T1000 (cell line): ENCODE results near the gene PLAGL1.
"Not testable (repeated sequence)": the region's sequence is repeated elsewhere in the genome, so short reads cannot be mapped to it uniquely, and the experiment has no call there.

Experiments used
- DNase-seq: peaks from one replicate; lab custom pipeline; 2025; ENCODE audit warnings: mixed read lengths; lab: John Stamatoyannopoulos, UW

Gene PLAGL1, protein sequence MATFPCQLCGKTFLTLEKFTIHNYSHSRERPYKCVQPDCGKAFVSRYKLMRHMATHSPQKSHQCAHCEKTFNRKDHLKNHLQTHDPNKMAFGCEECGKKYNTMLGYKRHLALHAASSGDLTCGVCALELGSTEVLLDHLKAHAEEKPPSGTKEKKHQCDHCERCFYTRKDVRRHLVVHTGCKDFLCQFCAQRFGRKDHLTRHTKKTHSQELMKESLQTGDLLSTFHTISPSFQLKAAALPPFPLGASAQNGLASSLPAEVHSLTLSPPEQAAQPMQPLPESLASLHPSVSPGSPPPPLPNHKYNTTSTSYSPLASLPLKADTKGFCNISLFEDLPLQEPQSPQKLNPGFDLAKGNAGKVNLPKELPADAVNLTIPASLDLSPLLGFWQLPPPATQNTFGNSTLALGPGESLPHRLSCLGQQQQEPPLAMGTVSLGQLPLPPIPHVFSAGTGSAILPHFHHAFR

DNA sequence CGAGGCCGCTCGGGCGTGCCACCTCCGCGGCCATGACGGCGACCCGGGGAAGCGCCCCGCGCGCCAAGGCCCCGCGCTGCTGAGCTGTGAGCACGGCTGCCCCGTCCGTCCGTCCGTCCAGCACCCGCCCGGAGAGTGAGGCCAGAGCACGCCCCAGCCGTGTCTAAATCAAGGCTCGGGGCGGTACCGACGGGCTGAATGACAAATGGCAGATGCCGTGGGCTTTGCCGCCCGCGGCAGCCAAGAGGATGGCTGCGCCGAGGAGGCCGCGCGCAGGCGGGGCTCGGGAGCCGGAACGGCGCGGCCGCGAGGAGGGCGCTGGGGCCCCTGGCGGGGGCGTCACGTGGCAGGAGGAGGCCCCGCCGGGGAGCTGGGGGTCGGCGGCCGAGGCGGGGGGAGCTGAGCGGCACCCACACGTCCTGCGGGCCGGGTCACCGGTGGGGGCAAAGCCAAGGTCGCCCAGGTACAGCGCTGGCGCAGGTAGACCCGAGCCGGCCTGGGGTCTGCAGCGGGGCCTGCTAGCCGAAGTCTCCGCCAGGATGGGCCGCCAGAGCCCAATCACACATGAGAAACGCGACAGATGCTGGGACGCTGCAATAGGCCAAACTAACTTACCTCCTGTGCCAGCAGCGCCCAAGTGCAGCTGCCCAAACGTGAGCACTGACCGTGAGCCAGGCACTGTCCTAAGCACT, at the start of gene PLAGL1:
Gene PLAGL1, minus strand, starts transcription at position 140 of the 692 bp plus-strand sequence. CDS start 60,123 bp downstream, outside the sequence.
- no peak for DNase-seq

DNA sequence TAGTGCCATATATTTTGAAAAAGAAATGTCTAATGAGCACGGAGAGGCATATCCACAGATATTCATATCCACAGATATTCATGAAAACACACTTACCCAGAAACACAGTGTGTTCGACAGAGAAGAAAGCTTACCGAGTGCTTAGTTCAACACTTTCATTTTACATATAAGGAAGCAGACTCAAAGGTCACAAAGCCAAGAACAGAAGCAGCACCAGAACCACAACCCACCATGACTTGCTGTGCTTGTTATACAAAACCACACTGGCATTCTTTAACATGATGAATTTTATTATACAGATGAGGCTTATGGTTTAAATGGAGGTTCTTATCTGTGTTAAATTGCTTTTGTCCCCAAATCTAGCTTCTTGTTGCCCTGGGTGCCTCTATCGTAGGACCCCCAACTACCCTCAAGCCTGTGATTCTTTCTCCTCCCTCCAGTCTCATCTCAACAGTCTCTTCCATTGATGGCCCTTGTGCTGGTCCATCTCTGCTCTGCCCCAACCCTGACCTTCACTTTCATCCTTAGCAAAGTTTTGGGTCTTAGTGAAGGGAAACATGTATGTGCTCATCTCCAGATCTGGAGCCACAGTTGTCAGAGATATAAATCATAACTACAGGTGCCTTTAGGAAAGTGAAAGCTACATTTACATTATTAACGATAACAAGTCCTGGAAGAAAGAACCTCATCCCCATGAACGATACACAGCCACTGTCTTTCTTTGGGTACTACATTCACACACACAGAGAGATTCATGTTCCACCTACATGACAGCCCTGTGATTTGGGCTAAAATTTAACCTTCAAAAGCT, 47.3 kb upstream of the PLAGL1 start:
- DNase-seq = no peak

DNA sequence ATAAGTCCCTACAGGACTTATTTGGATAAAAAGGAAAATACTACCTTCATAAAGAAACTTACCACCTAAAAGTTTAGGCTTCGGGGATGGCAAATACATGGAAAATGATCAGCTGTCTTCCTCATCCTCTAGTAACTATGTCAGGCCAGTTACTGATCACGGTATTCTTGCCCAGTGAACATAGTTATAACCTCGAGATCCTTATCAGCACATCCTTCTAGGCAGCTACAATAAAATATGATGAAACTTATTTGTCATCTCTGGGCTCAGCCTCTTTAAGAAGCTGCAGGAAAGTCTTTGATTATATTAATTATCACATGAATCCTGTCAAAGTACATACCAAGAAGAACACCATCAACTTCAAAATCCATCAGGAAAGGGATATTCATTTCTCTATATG, 45.5 kb upstream of the PLAGL1 start:
- DNase-seq = no peak

DNA sequence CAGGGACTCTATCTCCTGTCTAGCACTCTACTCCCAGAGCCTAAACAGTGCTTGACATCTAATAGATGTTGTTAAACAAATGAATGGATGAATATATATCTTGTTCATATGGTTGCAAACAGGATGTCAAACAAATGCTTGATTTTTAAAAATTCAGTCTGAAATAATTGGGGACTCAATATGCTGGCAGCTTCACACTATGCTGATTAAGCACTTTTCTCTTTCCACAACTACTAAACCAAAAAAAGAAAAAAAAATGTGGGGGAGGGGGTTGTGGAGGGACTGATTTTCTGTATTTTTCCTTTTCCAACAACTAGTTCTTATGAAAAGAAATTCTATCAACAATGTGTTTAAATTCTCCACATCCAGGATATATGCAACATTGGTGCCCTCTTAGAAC, 44.4 kb upstream of the PLAGL1 start:
- no peak for DNase-seq

DNA sequence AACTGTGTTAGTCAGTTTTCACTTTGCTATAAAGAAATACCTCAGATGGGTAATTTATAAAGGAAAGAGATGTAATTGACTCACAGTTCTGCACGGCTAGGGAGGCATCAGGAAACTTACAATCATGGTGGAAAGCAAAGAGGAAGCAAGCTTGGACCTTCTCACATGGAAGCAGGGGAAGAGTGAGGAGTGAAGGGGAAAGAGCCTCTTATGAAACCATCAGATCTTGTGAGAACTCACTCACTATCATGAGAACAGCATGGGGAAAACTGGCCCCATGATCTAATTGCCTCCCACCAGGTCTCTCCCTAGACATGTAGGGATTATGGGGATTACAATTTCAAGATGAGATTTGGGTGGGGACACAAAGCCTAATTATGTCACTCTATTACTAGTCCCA, 41.3 kb upstream of the PLAGL1 start:
- DNase-seq = no peak

DNA sequence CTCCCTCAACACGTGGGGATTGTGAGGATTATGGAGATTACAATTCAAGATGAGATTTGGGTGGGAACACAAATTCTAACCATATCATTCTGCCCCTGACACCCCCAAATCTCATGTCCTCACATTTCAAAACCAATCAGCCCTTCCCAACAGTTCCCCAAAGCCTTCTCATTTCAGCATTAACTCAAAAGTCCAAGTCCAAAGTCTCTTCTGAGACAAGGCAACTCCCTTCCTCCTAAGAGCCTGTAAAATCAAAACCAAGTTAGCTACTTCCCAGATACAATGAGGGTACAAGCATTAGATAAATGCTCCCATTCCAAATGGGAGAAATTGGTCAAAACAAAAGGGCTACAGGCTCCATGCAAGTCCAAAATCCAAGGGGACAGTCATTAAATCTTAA, 39.6 kb upstream of the PLAGL1 start:
- DNase-seq = no peak

DNA sequence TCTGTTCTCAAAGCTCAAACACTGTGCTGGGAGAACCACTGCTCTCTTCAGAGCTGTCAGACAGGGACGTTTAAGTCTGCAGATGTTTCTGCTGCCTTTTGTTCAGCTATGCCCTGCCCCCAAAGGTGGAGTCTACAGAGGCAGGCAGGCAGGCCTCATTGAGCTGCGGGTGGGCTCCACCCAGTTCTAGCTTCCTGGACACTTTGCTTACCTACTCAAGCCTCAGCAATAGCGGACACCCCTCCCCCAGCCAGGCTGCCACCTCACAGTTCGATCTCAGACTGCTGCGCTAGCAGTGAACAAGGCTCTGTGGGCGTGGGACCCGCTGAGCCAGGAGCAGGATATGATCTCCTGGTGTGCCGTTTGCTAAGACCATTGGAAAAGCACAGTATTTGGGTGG, 38.6 kb upstream of the PLAGL1 start:
- DNase-seq = not testable (repeated sequence)

DNA sequence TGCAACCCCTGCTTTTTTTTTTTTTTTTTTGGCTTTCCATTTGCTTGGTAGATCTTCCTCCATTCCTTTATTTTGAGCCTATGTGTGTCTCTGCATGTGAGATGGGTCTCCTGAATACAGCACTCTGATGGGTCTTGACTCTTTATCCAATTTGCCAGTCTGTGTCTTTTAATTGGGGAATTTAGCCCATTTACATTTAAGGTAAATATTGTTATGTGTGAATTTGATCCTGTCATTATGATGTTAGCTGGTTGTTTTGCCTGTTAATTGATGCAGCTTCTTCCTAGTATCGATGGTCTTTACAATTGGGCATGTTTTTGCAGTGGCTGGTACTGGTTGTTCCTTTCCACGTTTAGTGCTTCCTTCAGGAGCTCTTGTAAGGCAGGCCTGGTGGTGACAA, 36.9 kb upstream of the PLAGL1 start:
- not testable (repeated sequence) for DNase-seq

DNA sequence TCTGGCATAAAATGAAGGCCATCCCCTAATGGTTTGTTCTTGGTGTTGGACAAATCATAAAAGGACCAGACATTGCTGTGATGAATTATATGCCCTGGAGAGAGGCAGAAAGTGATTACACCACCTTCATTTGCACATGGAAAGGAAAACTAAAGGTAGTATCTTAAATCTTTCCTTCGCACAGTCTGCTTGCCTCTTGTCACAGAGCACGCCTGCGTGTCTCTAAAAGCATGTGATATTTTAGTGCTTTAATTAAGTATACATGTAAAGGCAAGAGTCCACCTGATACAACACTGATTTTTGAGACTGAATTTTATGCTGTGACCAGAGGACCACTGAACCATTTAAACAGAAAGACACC, 28.8 kb upstream of the PLAGL1 start:
- no peak for DNase-seq

DNA sequence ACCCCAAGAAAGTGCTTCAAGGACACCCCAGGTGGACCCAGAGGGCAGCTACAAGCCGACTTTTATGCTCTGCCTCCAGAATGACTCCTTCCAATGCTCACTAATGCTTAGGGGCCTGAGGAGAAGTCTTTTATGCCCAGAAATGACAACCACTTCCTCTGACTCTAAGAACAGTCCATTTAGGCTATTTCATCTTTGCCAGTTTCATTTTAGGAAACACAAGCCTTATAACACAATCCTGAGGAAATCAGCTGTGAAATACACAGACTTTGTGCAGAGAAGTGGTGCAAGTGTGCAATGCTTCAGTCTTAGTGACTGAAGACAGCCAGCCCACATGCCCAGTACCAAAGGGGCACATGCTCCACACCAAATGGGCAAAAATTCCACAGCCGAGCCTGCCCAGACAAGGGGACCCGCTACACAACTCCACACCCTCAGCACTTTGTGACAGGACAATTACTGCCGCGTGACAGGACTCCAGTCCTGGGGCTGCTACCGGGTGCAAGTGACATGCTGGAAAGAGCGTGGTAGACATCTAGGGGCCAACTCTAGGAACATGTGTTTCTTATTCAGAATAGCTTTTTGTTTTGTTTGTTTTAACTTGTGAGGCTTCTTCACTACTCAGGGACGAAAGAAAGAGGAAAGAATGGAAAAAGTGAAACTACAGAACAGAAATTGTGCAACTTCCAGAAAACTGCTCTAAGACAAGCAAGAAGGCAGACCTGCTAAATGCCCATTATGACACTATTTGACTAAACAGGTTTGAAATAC, 28.2 kb upstream of the PLAGL1 start:
- DNase-seq = no peak

DNA sequence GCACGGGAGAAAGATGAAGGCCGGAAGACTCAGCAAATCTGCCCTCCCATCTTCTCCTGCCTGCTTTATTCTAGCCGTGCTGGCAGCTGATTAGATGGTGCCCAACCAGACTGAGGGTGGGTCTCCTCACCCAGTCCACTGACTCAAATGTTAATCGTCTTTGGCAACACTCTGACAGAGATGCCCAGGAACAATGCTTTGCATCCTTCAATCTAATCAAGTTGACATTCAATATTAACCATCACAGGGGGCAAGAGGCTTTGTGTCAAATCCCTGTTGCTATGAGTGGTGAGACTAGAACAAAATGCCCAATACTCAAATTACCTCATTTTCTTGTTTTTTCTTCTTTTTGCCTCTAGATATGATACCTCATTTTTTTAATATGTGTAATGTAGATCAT, 27.4 kb upstream of the PLAGL1 start:
- DNase-seq = no peak

DNA sequence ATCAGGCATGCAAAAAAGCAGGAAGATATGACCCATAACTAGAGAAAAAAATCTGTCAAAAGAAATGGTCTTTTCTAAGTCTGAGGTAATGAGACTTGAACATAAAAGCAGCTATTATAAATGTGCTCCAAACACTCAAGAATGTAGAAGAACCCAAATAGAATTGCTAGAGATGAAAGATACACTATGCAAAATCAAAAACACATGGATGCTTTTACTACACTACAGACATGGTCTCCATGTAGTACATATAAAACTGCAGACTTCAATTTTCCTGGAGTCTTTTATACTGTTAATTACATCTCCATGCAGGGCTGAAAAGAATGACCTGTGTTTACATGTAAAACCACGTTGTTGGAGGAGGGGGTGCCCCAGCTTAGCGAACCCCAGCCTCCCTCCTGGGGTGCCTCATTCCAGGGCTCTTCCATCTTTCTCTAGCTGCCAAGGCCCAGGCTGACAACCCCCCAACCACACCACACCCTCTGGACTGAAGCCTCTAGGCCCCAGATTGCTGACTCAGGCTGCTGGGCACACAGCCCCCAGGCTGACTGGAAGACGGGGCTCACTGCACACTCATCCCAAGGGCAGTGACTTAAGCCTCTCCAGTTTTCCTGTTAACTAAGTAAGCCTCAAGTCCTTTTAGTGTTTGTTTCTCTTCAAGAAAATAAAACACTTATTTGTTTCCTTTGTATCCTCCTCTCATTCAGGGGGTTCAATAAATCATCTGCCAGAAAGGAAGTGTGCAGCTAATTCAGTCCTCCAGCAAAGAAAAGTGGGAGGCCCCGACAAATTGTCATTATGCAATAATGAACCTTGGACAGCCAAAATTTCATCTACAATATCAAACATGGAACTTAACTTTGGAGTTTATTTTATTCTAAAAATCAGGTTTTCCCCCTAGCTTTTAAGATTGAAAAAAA, 26.0 kb upstream of the PLAGL1 start:
- peak; percentile 59 for DNase-seq

DNA sequence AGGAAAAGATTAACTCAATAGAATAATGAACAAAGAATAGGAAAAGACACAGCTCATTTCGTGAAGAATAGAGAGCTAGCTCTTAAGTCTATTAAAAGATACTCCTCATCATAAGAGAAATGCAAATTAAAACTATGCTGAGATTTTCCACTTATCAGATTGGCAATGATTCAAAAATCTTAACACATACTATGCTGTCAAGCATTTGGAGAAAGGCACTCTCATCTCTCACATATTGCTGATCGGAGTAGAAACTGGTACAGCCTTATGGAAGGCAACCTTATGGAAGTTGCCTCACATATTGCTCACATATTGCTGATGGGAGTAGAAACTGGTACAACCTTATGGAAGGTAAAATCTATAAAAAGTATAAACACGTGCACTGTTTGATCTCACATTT, 21.4 kb upstream of the PLAGL1 start:
- DNase-seq = no peak

DNA sequence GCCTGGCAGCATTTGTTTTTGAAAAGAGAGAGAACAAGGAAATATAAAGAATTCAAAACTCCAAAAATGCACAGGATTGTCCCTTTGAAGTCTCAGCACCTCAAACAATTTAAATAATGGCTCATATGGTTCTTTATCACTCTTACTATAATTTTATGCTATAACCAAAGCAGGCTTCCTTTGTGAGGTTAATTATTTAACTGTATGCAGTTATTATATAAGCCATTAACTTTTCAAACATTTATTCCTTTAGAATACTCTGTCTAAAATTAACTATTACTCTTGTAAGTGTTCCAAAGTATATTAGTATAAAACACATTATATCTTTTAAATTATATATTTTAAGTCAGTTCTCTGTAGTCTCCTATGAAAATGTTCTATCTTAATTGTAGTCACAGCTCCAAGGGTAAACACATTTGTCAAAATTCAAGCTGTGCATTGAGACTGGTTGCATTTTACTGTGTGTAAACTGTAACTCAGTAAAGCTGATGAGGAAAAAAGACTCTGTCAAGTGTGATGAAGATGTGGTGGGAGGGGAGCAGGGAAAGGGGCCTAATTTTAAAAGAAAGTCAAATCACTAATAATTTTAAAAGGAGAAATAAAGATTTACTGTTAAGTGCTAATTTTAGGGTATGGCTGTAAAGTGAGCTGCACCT, 20.0 kb upstream of the PLAGL1 start:
- no peak for DNase-seq

DNA sequence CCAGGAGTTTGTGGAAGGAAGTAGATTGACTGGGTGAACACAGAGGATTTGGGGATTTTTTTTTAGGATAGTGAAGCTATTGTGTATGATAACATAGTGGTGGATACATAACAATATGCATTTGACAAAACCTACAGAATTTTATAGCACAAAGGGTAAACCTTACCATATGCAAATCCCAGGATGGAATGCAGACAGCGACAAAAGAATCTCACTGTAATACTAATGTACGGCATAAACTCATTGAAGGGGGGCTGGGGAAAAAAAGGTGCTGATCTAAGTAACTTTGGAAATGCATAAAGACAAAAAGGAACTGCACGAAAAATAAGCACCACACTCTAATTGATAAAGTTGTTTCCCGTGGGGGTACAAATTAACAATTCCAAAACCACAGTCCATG, 15.2 kb upstream of the PLAGL1 start:
- DNase-seq = no peak

DNA sequence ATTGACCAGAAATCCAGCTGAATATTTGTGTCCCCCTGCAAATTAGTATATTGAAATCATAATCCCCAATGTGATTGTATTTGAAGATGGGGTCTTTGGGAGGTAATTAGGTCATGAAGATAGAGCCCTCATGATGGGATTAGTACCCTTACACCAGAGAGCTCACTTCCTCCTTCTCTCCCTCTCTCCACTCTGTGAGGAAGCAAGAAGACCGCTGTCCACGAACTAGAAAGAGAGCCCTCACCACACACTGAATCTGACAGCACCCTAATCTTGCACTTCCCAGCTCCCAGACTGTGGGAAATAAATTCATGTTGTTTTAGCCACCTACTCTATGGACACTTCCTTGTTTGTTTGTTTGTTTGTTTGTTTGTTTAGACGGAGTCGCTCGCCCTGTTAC, 11.9 kb upstream of the PLAGL1 start:
- DNase-seq = no peak

DNA sequence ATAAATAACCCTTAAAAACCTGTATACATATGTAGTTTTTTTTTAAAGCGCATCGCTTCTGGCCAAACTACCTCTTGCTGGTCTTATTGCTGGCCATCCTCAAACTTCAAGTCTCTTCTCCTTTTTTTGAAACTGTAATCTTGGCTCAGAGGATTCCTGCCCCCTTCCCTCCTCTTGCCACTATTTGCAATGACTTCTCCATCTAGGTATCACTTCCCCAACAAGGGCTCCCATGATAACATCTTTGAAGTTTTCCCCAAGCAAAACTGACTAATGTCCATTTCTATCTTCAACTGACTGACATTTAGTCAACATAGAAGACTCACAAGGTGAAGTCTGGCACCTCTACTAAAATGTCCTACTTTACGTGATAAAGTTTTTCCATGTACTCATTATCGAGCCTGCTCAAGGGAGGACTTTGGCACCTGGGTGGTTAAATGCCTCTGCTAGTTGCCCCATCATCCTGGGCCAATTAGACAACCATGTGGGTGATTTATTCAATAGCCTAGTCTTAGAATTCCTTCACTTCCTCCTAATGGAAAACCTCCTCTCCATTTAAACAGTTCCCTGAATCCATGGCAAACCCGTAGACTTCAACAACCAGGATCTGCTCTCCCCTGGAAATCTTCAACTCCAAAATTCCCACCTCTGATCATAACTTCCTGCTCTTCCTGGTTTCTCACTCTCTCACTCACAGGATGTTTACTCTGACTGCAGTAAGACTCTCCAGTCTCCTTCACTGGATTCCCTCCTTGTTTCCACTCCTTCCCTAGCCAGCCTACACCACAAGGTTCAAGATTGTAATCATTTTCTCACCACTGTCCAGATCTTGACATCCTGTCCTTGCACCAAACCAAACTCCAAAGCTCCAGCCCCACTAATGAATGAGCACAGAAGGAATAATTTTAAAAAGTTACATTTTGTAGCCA, 9.4 kb upstream of the PLAGL1 start:
- DNase-seq = no peak

DNA sequence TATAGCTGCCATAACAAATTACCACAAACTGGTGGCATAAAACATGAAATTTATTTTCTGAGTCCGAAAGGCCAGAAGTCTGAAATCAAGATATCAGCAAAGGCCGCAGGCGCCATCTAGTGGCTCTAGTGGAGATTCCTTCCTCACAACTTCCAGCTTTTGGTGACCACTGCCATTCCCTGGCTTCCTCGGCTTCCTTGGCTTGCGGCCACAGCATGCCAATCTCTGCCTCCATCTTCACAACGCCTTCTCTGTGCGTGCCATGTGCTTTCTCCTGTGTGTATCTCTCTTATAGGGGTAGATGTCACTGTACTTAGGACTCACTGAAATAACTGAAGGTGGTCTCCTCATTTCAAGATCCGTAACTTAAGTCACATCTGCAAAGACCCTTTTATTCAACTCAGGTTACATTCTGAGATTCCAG, 5.4 kb upstream of the PLAGL1 start:
- DNase-seq = peak; percentile 57

DNA sequence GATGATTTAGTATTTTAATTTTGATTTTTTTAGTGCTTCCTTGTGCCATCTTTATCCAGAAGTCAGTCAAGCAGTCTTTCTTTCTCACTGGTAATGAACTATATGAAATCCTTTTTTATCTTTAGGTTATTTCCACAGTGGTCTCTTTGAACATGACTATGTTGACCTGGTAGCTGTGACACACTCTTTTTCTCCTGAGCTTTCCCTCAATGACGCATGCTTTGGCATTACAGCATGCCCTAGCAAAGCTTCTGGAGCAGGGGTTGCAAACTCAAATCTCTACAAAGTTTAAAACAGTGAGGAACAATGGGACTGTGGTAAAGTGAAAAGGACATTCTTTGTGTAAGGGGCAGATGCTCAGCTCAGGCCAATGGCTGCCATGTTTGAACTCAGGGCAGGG, 4.5 kb upstream of the PLAGL1 start:
- DNase-seq = no peak
